NCI-H128 (cell line): ENCODE measurements around the gene COL13A1.

ENCODE experiments used
- DNase-seq: peaks from one replicate; lab custom pipeline; 2025; ENCODE audit not compliant: unreplicated experiment; lab: John Stamatoyannopoulos, UW

COL13A1 gene

GRCh38 chr10:69938541-69938991, 136.9 kb downstream of the COL13A1 start:
- no peak for DNase-seq

GRCh38 chr10:69939061-69939460, 137.4 kb downstream of the COL13A1 start:
- DNase-seq, result no peak

GRCh38 chr10:69939481-69939880, 137.8 kb downstream of the COL13A1 start:
- DNase-seq, result no peak

- DNase-seq, result no peak
These were observed 140.0 kb downstream of the COL13A1 start for GRCh38 chr10:69941730-69942129.

- DNase-seq, result no peak
These were observed 141.7 kb downstream of the COL13A1 start for GRCh38 chr10:69943292-69943820.

- DNase-seq, result no peak
These were observed 143.1 kb downstream of the COL13A1 start for GRCh38 chr10:69944761-69945160.

- DNase-seq, result no peak
These were observed 146.6 kb downstream of the COL13A1 start for GRCh38 chr10:69948261-69948660.

- DNase-seq, result no peak
These were observed 148.1 kb downstream of the COL13A1 start for GRCh38 chr10:69949770-69950169.

GRCh38 chr10:69951658-69952057, 150.0 kb downstream of the COL13A1 start:
- DNase-seq, result no peak

GRCh38 chr10:69952069-69952800, 150.5 kb downstream of the COL13A1 start:
- no peak for DNase-seq

- no peak for DNase-seq
These were observed 151.1 kb downstream of the COL13A1 start for GRCh38 chr10:69952821-69953221.

GRCh38 chr10:69953851-69954250, 152.1 kb downstream of the COL13A1 start:
- DNase-seq, result no peak

GRCh38 chr10:69955211-69955805, 153.6 kb downstream of the COL13A1 start:
- DNase-seq, result no peak

GRCh38 chr10:69955897-69956740, 154.4 kb downstream of the COL13A1 start:
- DNase-seq, result no peak

- no peak for DNase-seq
These were observed 155.1 kb downstream of the COL13A1 start for GRCh38 chr10:69956741-69957230.

- DNase-seq, result no peak
These were observed 155.7 kb downstream of the COL13A1 start for GRCh38 chr10:69957241-69957885.

- no peak for DNase-seq
These were observed 156.3 kb downstream of the COL13A1 start for GRCh38 chr10:69957886-69958555.

GRCh38 chr10:69958556-69958902, 156.8 kb downstream of the COL13A1 start:
- DNase-seq, result no peak

- DNase-seq, result no peak
These were observed 158.2 kb downstream of the COL13A1 start for GRCh38 chr10:69959911-69960310.

GRCh38 chr10:69960606-69960987, 158.9 kb downstream of the COL13A1 start:
- no peak for DNase-seq
